H1 (cell line): ENCODE data around the gene LIFR. TPM values are rescaled to one million over a fixed set of nuclear protein-coding genes. Genes with fewer than 3 reads are reported as not detected.

Experiments
- BRCA1 ChIP-seq: IDR thresholded peaks from 2 replicates; pipeline ENCODE4 v1.6.1; 2012; ENCODE audit warnings: low read depth, low read length, improper control_type of control experiment
- CTCF ChIP-seq, 3 experiments: IDR thresholded peaks; 1 replicate in 2 of 3; 2 replicates in 1 of 3; pipeline versions ENCODE4 v1.5.1 to v1.6.1; 2011; ENCODE audit warnings: low read length in 3 of 3, mild to moderate bottlenecking in 3 of 3, inconsistent platforms in 2 of 3, low read depth in 1 of 3, moderate library complexity in 1 of 3; ENCODE audit not compliant: insufficient read depth in 1 of 3; ENCODE audit errors: control extremely low read depth in 1 of 3
- HDAC6 ChIP-seq: IDR thresholded peaks from one replicate; pipeline ENCODE4 v1.7.1; 2012; ENCODE audit warnings: low read depth, mild to moderate bottlenecking, inconsistent platforms, low read length, moderate library complexity
- NANOG ChIP-seq: IDR thresholded peaks from 2 replicates; pipeline ENCODE4 v1.6.1; 2011; ENCODE audit warnings: low read length, low read depth, mild to moderate bottlenecking, inconsistent platforms; ENCODE audit not compliant: insufficient read depth, poor library complexity, severe bottlenecking
- SP4 ChIP-seq: IDR thresholded peaks from 2 replicates; pipeline ENCODE4 v1.6.1; 2012; ENCODE audit warnings: low read length, inconsistent platforms
- polyA plus RNA-seq, 7 experiments: library from polyadenylated mRNA; depleted of rRNA in 3 of 7; stranded (reverse) in 5 of 7; unstranded in 2 of 7; fragments of >200 nt in 5 of 7; fragments of 200-250 nt in 2 of 7; gene quantifications; 1 replicate in 5 of 7; 2 replicates in 1 of 7; 4 replicates in 1 of 7; pipeline versions ENCODE4 v1.2.1 to v1.2.3, GENCODE V29; 2011 to 2013; ENCODE audit warnings: missing spikeins in 2 of 7, mixed read lengths in 2 of 7
- total RNA-seq: library from RNA; stranded (reverse); fragmentation: NEBNext Ultra II Directional; extraction: Animal tissue kit (Norgen Biotek cat#: 25700); gene quantifications from 2 replicates; pipeline ENCODE4 v1.2.1, GENCODE V29; 2021

Gene LIFR
- total and polyA plus RNA-seq, 2 of the 8 experiments (the other 6 are each of a cell fraction or from before 2014, with no cell fraction given) = 2.0 to 18.9 TPM

GRCh38 chr5:38585816-38586215 is 29.4 kb upstream of the LIFR start (continued):
- TF ChIP-seq SP4 (no peak), CTCF (IDR thresholded peaks at IDR 0.05; ENCODE audit: control extremely low read depth in 1 of 3, insufficient read depth in 1 of 3, low read depth in 1 of 3, low read length in 3 of 3) (no peak), NANOG (no peak), BRCA1 (no peak), HDAC6 (no peak)
